Lung microvascular endothelial cell (primary cell): ENCODE data around the gene ZNF101. TPM values are rescaled to one million over a fixed set of nuclear protein-coding genes. Genes with fewer than 3 reads are reported as not detected.

ENCODE experiments used
- DNase-seq, 2 donors: peaks; one replicate each; pipeline versions ENCODE4 v3.0.0 to v3.0.0-alpha.2; 2010; ENCODE audit warnings: low read depth in 2 of 2
- total RNA-seq: library from RNA; depleted of rRNA; stranded (reverse); fragments of >200 nt; gene quantifications from 2 replicates; pipeline ENCODE4 v1.2.1, GENCODE V29; 2014

The ZNF101 gene
- total RNA-seq, 1 donor from 2014 or later = 10.1 TPM

DNA sequence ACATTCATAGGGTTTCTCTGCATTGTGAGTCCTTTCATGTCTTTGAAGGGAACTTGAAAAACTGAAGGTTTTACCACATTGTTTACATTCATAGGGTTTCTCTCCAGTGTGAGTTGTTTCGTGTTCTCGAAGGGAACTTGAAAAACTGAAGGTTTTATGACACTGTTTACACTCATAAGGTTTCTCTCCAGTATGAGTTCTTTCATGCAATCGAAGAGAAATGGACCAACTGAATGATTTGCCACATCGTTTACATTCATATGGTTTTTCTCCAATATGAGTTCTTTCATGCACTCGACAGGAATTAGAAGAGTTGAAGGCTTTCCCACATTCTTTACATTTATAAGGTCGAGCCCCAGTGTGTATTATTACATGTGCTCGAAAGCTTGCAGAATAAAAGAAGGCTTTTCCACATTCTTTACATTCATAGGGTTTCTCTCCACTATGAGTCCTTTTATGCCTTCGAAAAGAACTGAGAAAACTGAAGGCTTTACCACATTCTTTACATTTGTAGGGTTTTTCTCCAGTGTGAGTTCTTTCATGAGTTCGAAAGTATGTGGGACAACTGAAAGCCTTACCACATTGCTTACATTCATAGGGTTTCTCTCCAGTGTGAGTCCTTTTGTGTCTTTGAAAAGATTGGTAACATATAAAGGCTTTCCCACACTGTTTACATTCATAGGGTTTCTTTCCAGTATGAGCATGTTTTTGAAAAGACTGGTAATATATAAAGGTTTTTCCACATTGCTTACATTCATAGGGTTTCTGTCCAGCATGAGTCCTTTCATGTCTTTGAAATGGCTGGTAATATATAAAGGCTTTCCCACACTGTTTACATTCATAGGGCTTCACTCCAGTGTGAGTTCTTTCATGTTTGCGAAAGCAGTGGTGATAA, 43.5 kb downstream of the ZNF101 start:
- DNase-seq = no peak

DNA sequence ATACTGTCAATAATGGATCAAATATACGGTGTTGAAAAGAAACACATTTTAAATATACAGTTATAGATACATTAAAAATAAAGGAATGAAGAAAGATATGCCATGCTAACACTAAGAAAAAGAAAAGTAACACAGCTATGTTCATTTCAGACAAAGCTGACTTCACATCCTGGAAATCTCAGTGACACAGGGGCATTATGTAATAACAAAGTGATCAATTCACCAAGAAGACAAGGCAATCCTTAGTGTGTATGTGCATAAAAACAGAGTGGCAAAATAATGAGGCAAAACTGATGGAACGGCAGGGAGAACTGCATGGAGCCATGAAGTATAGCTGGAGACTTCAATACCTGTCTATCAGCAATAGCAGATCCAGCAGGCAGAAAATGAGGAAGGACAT, 51.2 kb downstream of the ZNF101 start:
- no peak for DNase-seq

DNA sequence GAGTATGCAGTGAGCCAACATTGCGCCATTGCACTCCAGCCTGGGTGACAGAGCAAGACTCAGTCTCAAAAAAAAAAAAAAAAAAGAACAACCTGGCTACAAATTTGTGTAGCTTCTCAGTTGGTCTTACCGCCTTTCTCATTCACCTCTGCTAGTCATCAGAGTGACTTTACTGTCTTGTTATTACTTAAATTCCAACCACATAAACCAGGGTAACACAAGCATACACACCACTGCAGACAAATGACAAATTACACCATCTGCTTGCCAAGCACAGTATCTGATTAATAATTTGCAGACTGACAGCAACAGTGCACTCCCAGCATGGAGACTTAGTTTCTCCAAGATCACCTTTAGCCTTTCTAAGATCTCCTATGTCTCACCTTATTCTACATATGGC, 53.3 kb downstream of the ZNF101 start:
- DNase-seq = no peak

DNA sequence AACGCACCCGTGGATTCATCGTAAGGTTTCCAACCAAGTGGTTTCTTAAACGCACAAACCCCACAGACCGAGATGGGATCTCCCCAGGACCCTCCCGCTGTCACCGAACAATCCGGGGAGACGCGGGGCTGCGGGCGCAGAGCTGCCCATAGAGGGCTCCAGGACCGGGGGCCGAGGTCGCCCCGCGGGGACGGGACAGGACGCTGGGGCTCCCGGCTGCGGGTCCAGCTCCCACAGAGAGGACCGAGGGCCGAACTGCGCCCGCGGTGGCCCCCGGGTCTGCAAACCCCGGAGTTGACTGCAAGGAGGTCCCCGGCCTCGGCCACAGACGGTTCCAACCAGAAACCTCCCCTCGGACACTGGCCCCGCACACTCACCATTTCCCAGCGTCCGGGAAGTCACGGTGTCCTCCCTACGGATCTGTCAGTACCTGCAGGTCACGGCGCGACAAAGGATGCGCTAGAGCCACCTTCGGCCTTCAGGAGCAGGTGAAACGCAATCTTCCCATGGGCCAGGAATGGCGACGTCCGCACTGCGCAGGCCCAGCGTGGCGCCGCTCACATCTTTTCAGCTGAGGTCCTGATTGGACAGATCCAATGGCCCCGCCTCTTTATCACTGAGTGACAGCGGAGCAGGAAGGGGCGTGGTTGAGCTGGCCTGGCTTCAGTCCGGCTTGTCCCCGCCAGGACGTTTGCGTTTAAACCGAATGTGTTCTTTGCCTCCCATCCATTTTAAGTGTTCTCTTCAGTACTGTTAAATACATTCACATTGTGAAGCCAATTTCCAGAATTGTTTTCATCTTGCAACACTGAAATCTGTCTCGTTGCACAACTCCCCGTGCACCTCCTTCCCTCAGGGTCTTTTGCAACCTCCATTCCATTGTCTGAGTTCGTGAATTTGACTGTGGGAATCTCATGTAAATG, 64.2 kb downstream of the ZNF101 start, which contains the start of gene ZNF14:
Gene ZNF14 (minus strand): TSS at position 534 of the 923 bp plus-strand sequence. CDS start 154 bp downstream, at position 380.
- DNase-seq = peak; percentile 92 to 95

Other genes starting within 250 kb of the ZNF101 start
- gene TSSK6, start 153.3 kb upstream of the ZNF101 start, total RNA-seq = 0.65 and 1.2 TPM in 2 replicates
- gene NDUFA13, start 152.6 kb upstream of the ZNF101 start, total RNA-seq = 231 and 292 TPM in 2 replicates
- gene YJEFN3, start 139.9 kb upstream of the ZNF101 start, total RNA-seq = under 0.01 and 0.20 TPM in 2 replicates
- gene CILP2, start 130.6 kb upstream of the ZNF101 start, total RNA-seq = under 0.01 TPM in 1 of 2 replicates, not detected in the other
- not detected in 2 replicates for gene PBX4, start 50.2 kb upstream of the ZNF101 start, total RNA-seq
- gene LPAR2, start 40.6 kb upstream of the ZNF101 start, total RNA-seq = 0.40 and 0.44 TPM in 2 replicates
- 4.8 and 5.9 TPM in 2 replicates for gene GMIP, start 25.2 kb upstream of the ZNF101 start, total RNA-seq
- 16.1 and 22.0 TPM in 2 replicates for gene ATP13A1, start 5.2 kb upstream of the ZNF101 start, total RNA-seq
- 2.6 and 5.0 TPM in 2 replicates for gene ZNF14, start 64.3 kb downstream of the ZNF101 start, total RNA-seq
- 4.4 and 12.3 TPM in 2 replicates for gene ZNF506, start 152.9 kb downstream of the ZNF101 start, total RNA-seq
- gene ZNF253, start 197.0 kb downstream of the ZNF101 start, total RNA-seq = 2.6 and 4.4 TPM in 2 replicates
- gene ZNF93, start 232.1 kb downstream of the ZNF101 start, total RNA-seq = 3.7 and 4.2 TPM in 2 replicates